ENCODE data around the gene PPP1R3G. TPM values are rescaled to one million over a fixed set of nuclear protein-coding genes. Genes with fewer than 3 reads are reported as not detected.

The PPP1R3G gene
- total and polyA plus RNA-seq, 2 of the 13 experiments (the other 11 are each of a cell fraction or from before 2014, with no cell fraction given): 1.2 to 1.3 TPM

- ChIA-PET POLR2A (interaction anchor here (0.8 kb wide), 1 partner anchor 15 kb away, joined by 4 read pairs; no protein-coding TSS in a partner anchor), CTCF (ENCODE audit: low intra/inter-chr PET ratio, low total read pairs) (no interaction called here)
- H3K36me3 ChIP-seq (replicated peaks in 1 of 2; ENCODE audit: control insufficient read depth in 1 of 2, insufficient read depth in 2 of 2, low read length in 2 of 2): no peaks in the 10 kb centered on the region
- H3K27me3 ChIP-seq (ENCODE audit: control insufficient read depth in 1 of 2, insufficient read depth in 2 of 2, low read length in 2 of 2): no peaks in the 10 kb centered on the region
- H2AFZ ChIP-seq (ENCODE audit: low read length): no peak overlapping the region
- peak overlapping the region; percentile 83 for H3K27ac ChIP-seq (ENCODE audit: extremely low read length, insufficient read depth, low read length)
- DNase-seq (ENCODE audit: low spot score) (no peak), ATAC-seq (no peak), FAIRE-seq (no peak)
- H3K9me3 ChIP-seq (ENCODE audit: low read length): no peaks in the 10 kb centered on the region
- H3K79me2 ChIP-seq (ENCODE audit: insufficient read depth, low read length): no peaks in the 10 kb centered on the region
- no peak overlapping the region for H3K4me2 ChIP-seq (ENCODE audit: low read depth, low read length)
- H3K9ac ChIP-seq (ENCODE audit: insufficient read depth, low read depth, low read length): peak overlapping the region; percentile 60; the same call in 1 of the 2 replicates
- intact Hi-C loops (cut with micrococcal nuclease; ENCODE audit: unreplicated experiment): no loop called here
- in situ Hi-C loops (cut with HindIII; ENCODE audit: extremely low pct_ligation_motif_present, low pct_unique_long_range_greater_than_20kb): no loop called here
- H3K4me1 ChIP-seq (ENCODE audit: insufficient read depth, low read length): peaks cover 75% of the 10 kb centered on the region
- H3K4me3 ChIP-seq (replicated peaks in 1 of 3; ENCODE audit: insufficient read depth in 1 of 3, low read depth in 2 of 3, low read length in 3 of 3): no peak overlapping the region
- H4K20me1 ChIP-seq (ENCODE audit: insufficient read depth, low read length): no peaks in the 10 kb centered on the region
- no TSS peak for BruUV-seq (replicated peaks)
- TF ChIP-seq SALL1 (CRISPR knock-in tag; IDR thresholded peaks at IDR 0.05) (peak; percentile 13; the same call in 1 of the 2 replicates), TEAD3 (CRISPR knock-in tag; optimal IDR thresholded peaks at IDR 0.05; ENCODE audit: borderline replicate concordance) (peak; percentile 29), ARHGAP35 (CRISPR knock-in tag; IDR thresholded peaks at IDR 0.05; ENCODE audit: borderline replicate concordance) (0 out of 2 replicates have a peak, but pooled peaks have one; percentile 43), YY1 (IDR thresholded peaks at IDR 0.05; ENCODE audit: insufficient read depth, insufficient replicate concordance, low read depth, low read length) (peak; percentile 79), RNF219 (CRISPR knock-in tag; IDR thresholded peaks at IDR 0.05) (no peak), ZNF644 (CRISPR knock-in tag; IDR thresholded peaks at IDR 0.05; ENCODE audit: low read depth) (peak; percentile 70; the same call in 1 of the 2 replicates)
- 98% methylated on average over 3 of the region's 3 CpGs for WGBS (ENCODE audit: low lambda C conversion rate)
These were observed 17.8 kb upstream of the PPP1R3G start for GRCh38 chr6:5067305-5067704.
